Renal cortical epithelial cell (primary cell): ENCODE results near the gene ALKBH5. TPM values are rescaled to one million over a fixed set of nuclear protein-coding genes. Genes with fewer than 3 reads are reported as not detected.

Experiments used
- DNase-seq: peaks from one replicate; pipeline ENCODE4 v3.0.0-alpha.2; 2011; ENCODE audit warnings: low read depth
- total RNA-seq: library from RNA; depleted of rRNA; stranded (reverse); fragments of >200 nt; gene quantifications from 2 replicates; pipeline ENCODE4 v1.2.3, GENCODE V29; 2014

ALKBH5 gene
- total RNA-seq, 1 donor from 2014 or later: 124 TPM

DNA sequence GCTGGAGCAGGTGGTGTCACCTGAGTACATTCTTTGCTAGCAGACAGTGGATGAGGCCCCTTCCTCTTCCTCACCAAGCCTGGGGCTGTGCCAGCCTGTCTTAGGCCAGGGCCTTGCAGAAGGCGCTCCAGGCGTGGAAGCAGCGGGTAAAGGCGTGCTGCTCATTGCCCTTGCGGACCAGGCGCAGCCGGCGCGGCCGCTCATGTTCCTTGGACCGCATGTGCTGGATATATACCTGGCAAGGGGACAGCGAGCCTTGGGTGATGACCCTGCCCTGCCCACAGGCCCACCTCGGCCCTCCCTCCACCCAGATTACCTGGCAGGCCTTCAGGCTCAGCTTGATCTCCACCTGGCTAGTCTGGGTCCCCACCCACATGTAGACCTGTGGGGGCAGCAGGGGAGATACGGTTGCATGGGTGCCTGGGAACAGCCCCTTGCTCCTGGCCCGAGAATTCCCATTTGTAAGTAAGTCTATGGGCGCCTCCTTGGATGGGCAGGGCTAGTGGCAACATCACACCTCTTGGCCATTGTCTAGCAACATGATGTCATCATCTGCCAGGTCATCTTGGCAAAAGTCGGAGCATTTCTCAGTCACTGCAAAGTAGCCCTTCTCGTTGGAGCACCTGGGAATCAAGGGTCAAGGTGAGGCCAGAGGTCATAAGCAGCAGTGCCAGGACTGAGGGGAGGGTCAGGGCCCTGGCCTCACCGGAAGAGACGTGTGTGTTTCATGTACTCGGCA is 61.6 kb downstream of the ALKBH5 start:
- DNase-seq: no peak

GRCh38 chr17:18246109-18246725 is 62.6 kb downstream of the ALKBH5 start:
- DNase-seq: no peak

DNA sequence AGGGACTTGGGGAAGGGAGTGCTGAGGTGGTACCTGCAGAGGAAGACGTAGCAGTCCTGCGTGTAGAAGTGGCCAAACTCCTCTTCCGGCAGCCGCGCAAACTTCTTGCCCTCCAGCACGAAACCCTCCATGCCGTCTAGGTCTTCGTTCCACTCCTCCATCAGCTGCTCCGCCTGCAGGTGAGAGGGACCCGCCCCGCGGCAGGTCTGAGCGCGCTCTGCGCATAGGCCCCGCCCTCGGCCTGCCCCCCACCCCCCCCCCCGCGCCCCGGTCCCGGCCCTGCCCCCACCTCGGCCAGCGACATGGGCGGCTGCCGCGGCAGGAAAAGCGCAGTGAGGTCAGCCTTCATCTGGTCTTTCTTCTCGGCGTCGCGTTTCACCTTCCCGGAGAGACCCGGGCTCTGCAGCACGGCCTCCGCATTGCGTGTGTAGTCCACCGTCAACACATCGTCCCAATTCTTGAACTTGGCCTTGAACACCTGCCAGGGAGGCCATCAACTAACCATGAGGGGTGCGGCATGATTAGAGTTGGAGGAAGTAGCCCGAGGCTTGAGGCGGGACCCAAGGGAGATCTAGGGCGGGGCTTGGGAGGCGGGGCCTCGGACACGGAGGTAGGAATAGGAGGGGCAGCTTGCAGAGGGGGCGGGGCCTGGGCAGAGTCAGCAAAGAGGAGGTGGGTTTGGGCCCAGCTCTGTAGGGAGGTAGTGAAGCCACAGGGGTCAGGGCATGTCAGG is 63.4 kb downstream of the ALKBH5 start:
- DNase-seq: peak; percentile 43

GRCh38 chr17:18247613-18248001 is 64.0 kb downstream of the ALKBH5 start:
- DNase-seq: no peak

DNA sequence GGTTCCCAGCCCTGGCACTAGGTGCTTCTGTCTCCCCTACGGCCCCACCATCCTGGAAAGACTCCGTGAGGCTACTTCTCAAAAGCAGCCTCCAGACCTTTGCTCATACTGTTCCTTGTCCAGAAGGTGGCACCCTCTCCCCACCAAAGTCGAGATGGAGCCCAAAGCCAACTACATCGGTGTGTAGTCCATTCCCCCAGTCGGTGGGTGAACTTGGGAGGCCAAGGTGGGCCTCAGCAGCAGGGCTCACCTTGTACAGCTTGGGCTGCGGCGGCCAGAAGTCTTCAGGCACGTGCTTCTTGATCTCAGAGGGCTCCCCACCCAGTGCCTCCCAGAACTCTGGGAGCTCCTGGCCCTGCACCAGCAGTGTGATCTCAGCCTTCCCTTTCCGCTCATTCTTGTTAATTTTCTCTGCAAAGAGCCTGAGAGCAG is 64.7 kb downstream of the ALKBH5 start:
- DNase-seq: peak; percentile 57

DNA sequence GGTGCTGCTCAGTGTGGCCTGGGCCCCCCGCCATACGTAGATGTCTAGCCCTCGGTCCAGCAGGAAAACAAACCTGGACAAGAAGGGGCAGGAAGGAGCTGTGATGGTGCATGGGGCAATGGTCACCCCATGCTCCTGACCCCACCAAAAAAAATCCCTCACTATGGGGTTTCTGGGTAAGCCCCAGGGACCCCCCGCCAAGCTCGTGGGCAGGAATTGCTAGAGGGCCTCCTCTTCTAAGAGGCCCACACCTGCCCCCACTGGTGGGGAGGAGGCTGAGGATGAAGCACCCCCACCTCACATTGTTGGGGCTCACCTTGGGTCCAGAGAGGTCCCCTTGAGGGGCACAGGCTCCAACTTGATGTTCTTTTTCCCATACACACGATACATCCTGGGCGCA is 65.2 kb downstream of the ALKBH5 start:
- DNase-seq: no peak

DNA sequence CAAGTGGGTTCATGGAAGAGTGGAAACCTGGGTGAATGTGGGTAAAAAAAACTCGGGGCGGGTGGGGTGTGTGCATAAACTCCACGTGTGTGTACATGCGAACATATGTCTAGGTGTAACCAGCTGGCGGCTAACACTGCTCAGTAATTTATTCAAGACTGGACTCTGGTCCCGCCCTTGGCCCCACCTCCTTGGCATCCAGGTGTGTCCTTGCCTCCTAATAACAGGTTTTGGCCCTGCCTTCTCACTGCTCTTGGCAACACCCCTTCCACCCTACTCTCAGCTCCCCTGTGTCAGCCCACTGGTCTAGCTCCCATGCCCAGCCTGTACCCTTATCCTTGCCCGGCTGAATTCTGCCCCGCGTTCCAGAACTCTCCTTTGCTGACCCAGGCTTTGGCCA is 66.6 kb downstream of the ALKBH5 start:
- no peak for DNase-seq

DNA sequence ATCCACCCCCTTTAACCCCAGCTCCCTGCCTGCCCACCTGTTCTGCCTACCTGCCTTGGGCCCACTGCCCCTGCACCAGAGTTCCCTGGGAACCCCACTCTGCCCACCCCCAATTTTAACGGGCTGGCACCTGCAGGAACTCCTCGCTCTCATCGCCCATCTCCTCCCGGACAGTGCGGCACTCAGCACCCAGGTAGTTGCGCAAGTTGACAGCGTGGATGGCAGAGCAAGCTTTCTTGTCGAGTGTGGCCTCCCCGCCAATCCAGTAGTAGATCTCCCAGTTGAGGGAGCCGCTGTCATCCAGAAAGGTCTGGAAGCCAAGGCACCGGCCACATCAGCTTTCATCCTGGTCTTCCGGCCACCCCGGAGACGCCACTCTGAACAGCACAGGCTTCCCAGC is 67.1 kb downstream of the ALKBH5 start:
- no peak for DNase-seq

GRCh38 chr17:18251204-18251603 is 67.6 kb downstream of the ALKBH5 start:
- no peak for DNase-seq

GRCh38 chr17:18252160-18252559 is 68.5 kb downstream of the ALKBH5 start:
- no peak for DNase-seq

DNA sequence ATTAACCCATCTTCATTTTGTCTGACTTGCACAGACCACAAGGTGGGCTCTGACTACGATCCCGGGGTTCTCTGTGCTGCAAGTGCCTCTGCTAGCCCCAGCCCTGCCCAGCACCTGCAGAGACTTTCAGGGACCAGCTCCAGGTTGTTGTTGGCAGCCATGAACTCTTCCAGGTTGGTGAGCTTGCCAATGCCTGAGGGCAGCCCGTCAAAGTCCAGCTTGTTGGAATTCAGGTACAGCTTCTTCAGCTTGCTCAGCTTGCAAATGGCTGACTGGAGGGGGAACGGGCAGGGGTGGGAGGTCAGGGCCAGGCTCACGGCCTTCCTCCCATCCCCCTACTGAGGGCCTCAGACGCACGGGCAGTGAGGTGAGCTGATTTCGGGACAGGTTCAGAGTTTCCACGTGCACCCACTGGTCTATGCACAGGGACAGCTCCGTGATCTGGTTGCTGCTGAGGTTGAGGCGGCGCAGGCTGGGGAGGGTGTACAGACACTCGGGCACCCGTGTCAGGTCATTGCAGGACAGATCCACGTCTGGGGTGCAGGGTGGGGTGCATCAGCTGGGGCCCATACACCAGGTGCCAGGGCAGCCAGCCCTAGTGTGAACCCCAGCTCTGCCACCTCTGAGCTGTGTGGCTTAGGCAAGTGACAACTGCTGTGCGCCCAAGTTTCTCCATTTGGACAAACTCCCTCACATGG is 69.7 kb downstream of the ALKBH5 start:
- no peak for DNase-seq

GRCh38 chr17:18253947-18254821 is 70.6 kb downstream of the ALKBH5 start:
- no peak for DNase-seq

DNA sequence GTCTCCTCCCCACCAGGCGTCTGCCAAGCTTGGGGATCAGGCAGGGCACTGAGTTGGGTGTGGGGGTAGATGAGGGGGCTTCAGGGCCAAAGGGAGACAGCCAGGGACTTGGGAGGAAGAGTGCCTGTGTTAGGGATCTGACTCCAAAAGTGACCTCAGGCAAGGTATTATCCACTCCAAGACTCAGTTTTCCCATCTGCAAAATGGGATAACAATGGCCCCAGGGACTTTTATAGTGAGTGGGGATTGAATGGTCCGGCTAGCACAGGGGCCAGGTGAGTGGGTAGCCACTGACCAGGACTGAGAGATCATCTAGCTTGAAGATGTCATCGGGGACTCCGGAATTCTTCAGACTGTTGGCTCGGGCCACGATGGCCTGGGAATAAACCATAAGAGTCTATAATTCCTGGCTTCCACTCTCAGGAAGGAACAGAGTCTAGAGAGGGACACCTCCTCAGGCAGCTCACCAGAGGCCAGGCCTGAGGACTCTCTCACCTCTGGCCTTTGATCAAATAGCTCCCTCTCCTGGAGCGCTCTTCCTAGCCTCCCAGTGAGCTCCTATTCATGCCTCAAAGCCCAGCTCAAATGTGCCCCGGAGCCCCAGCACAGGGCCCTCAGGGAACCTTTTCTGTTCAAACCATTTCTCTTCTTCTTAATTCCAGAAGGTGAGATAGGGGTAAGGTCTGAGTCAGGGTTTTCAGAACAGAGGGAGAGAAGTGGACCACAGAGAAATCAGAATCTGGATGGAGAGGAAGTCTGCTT is 71.4 kb downstream of the ALKBH5 start:
- no peak for DNase-seq

DNA sequence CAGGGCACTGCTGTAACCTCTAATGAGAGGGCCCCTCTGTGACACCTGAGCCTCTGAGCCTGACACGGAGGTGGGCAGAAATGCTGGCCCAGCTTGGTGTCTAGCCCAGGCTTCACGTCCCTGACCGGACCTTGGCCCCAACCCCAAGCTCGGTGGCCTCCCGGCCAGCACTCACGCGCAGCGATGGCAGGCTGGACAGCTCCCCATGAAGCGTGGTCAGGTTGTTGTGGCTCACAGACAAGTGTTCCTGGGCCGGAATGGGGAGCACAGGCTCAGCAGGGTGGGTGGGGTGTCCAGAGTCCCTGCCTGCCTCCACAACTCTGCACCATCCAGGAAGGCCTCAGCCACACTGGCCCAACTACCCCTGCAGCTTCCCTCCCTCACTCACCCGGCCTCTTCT is 72.7 kb downstream of the ALKBH5 start:
- no peak for DNase-seq

- DNase-seq: no peak
Observed at GRCh38 chr17:18256776-18257175, 73.1 kb downstream of the ALKBH5 start.

GRCh38 chr17:18257268-18257981 is 73.8 kb downstream of the ALKBH5 start:
- peak; percentile 66 for DNase-seq

GRCh38 chr17:18257982-18258355 is 74.3 kb downstream of the ALKBH5 start:
- DNase-seq: peak; percentile 45

DNA sequence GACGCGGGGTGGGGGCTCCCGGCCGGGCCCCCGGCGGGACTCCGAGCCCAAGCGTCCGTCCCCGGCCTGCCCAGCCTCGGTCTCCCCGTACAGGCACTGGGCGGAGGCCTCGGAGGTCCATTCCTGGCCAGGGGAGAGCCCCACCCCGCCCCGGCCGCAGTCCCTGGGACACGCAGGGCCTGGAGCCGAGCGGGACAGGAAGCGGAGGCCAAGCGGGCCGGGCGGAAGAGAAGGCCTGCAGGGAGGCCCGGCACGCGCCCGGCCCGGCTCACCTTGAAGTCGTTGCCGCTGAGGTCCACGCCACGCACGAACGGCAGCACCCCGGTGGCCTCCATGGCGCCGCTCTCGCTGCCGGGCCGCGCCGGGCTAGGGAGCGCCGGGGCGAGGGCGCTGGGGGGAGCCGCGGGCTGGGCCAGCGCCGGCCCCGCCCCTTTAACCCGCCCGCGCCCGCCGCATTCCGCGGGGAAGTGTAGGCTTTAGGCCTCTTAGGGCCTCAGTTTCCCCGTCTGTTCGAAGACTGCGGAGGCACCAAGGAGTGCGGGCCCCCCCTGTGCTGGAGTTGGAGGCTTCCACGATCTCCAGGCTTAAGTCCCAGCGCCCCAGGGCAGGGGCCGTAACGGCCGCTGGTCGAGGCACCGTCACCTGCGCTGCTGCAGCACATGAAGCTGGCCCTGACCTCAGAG is 74.9 kb downstream of the ALKBH5 start, which contains the start of gene FLII:
Gene FLII, minus strand, starts transcription at position 383 of the 683 bp plus-strand sequence. Its CDS starts 48 bp downstream, at position 335.
- no peak for DNase-seq
